ENCODE data around the gene DRAXIN.

Gene DRAXIN

DNA sequence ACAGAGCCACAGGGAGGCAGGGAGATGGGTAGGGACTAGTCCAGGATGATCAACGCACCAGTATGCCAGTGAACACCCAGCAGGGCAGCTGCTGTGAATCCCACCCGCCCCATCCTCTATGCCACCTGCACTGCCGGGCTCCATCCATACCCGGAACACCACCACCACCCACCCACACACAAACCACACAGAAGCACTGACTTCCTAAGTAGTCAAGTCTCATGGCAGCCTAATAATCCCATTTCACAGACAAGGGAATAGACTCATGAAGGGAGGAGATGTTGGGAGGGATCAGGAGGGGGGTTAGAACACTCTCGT lies 6.3 kb downstream of the DRAXIN start:
- DNase-seq (ENCODE audit: extremely low read depth, low read depth): no peak
- TF ChIP-seq, protein P1, sequence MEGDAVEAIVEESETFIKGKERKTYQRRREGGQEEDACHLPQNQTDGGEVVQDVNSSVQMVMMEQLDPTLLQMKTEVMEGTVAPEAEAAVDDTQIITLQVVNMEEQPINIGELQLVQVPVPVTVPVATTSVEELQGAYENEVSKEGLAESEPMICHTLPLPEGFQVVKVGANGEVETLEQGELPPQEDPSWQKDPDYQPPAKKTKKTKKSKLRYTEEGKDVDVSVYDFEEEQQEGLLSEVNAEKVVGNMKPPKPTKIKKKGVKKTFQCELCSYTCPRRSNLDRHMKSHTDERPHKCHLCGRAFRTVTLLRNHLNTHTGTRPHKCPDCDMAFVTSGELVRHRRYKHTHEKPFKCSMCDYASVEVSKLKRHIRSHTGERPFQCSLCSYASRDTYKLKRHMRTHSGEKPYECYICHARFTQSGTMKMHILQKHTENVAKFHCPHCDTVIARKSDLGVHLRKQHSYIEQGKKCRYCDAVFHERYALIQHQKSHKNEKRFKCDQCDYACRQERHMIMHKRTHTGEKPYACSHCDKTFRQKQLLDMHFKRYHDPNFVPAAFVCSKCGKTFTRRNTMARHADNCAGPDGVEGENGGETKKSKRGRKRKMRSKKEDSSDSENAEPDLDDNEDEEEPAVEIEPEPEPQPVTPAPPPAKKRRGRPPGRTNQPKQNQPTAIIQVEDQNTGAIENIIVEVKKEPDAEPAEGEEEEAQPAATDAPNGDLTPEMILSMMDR (IDR thresholded peaks at IDR 0.05; ENCODE audit: low read depth, low read length): no peak

- TF ChIP-seq, protein P1 (IDR thresholded peaks at IDR 0.05; ENCODE audit: low read depth, low read length): no peak
- no peak for DNase-seq (ENCODE audit: extremely low read depth, low read depth)
These were observed 9.3 kb downstream of the DRAXIN start for GRCh38 chr1:11700601-11701467.

- no peak for DNase-seq (ENCODE audit: extremely low read depth, low read depth)
- TF ChIP-seq, protein P1 (IDR thresholded peaks at IDR 0.05; ENCODE audit: low read depth, low read length): no peak
These were observed 10.0 kb downstream of the DRAXIN start for GRCh38 chr1:11701551-11701961.

GRCh38 chr1:11701981-11702803 lies 10.7 kb downstream of the DRAXIN start:
- no peak for DNase-seq (ENCODE audit: extremely low read depth, low read depth)
- TF ChIP-seq, protein P1 (IDR thresholded peaks at IDR 0.05; ENCODE audit: low read depth, low read length): no peak

- no peak for DNase-seq (ENCODE audit: extremely low read depth, low read depth)
- TF ChIP-seq, protein P1 (IDR thresholded peaks at IDR 0.05; ENCODE audit: low read depth, low read length): no peak
These were observed 12.1 kb downstream of the DRAXIN start for GRCh38 chr1:11703357-11704193.

DNA sequence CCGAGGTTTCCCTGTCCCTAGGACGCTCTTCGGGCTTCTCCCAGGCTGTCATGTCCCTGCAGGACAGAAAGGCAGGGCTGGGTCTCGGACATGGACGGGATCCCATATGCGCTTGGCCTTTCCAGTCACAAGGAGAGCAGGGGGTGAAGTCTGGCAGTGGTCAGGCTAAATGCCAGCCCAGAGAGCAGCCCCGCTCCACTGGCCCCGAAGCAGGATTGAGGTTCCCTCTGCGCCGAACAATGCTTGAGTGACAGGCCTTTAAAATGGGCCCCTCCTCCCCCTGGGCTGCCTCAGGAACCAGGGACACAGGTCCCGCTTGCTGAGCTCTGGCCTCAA lies 12.7 kb downstream of the DRAXIN start:
- TF ChIP-seq, protein P1 (IDR thresholded peaks at IDR 0.05; ENCODE audit: low read depth, low read length): no peak
- DNase-seq (ENCODE audit: extremely low read depth, low read depth): no peak

All from AG09319 (cell line).